CD14-positive monocyte (primary cell): ENCODE results near the gene GRIN2A. TPM values are rescaled to one million over a fixed set of nuclear protein-coding genes. Genes with fewer than 3 reads are reported as not detected.

Experiments used
- DNase-seq, 3 donors: peaks; one replicate each; pipeline ENCODE4 v3.0.0-alpha.2; 2011 to 2022
- H2AFZ ChIP-seq: 2 replicates; pipeline ENCODE4 v1.6.0; 2012; ENCODE audit warnings: mild to moderate bottlenecking, low read depth, low read length, inconsistent platforms; ENCODE audit not compliant: insufficient read depth, poor library complexity, severe bottlenecking
- H3K27ac ChIP-seq, 2 donors: 1 replicate in 1 of 2; 2 replicates in 1 of 2; pipeline ENCODE4 v1.5.1; 2012 to 2013; ENCODE audit warnings: low read length in 2 of 2, control low read depth in 1 of 2, inconsistent platforms in 1 of 2, low read depth in 1 of 2, mild to moderate bottlenecking in 1 of 2
- H3K27me3 ChIP-seq, 2 donors: one replicate each; pipeline versions ENCODE4 v1.6.0 to v1.6.1; 2011 to 2013; ENCODE audit warnings: low read length in 2 of 2; ENCODE audit not compliant: control insufficient read depth in 2 of 2, insufficient read depth in 2 of 2
- H3K36me3 ChIP-seq, 2 donors: replicated peaks in 1 of 2; 1 replicate in 1 of 2; 2 replicates in 1 of 2; pipeline versions ENCODE4 v1.5.1 to v1.6.1; 2012 to 2013; ENCODE audit warnings: low read length in 2 of 2, control low read depth in 1 of 2, inconsistent platforms in 1 of 2, mild to moderate bottlenecking in 1 of 2; ENCODE audit not compliant: insufficient read depth in 2 of 2, control insufficient read depth in 1 of 2
- H3K4me1 ChIP-seq, 2 donors: 1 replicate in 1 of 2; 2 replicates in 1 of 2; pipeline versions ENCODE4 v1.5.1 to v1.6.1; 2012 to 2013; ENCODE audit warnings: low read length in 2 of 2, control low read depth in 1 of 2, inconsistent platforms in 1 of 2, mild to moderate bottlenecking in 1 of 2, moderate library complexity in 1 of 2; ENCODE audit not compliant: insufficient read depth in 2 of 2, control insufficient read depth in 1 of 2
- H3K4me2 ChIP-seq: replicated peaks from 2 replicates; pipeline ENCODE3; 2012; ENCODE audit warnings: low read length, moderate library complexity, mild to moderate bottlenecking; ENCODE audit not compliant: poor library complexity, severe bottlenecking; ENCODE audit errors: extremely low read depth
- H3K4me3 ChIP-seq, 3 experiments: fragments of 200-600 bp in 1 of 3; sonication (generic) in 1 of 3; replicated peaks in 1 of 3; 1 replicate in 2 of 3; 2 replicates in 1 of 3; pipeline ENCODE4 v1.5.1; 2011 to 2013; ENCODE audit warnings: low read length in 3 of 3, mild to moderate bottlenecking in 3 of 3, control low read depth in 2 of 3, low read depth in 2 of 3, inconsistent platforms in 1 of 3, moderate library complexity in 1 of 3
- H3K79me2 ChIP-seq: 2 replicates; pipeline ENCODE4 v1.6.0; 2012; ENCODE audit warnings: mild to moderate bottlenecking, control low read depth, inconsistent platforms, low read length, moderate library complexity; ENCODE audit not compliant: insufficient read depth
- H3K9ac ChIP-seq: 2 replicates; pipeline ENCODE4 v1.6.0; 2017; ENCODE audit warnings: low read length, mild to moderate bottlenecking; ENCODE audit not compliant: insufficient read depth, poor library complexity, severe bottlenecking
- H3K9me3 ChIP-seq, 2 donors: replicated peaks in 1 of 2; 1 replicate in 1 of 2; 2 replicates in 1 of 2; pipeline versions ENCODE4 v1.5.1 to v1.6.1; 2012 to 2013; ENCODE audit warnings: low read length in 2 of 2, control low read depth in 1 of 2; ENCODE audit not compliant: control insufficient read depth in 1 of 2, insufficient read depth in 1 of 2
- H4K20me1 ChIP-seq: 2 replicates; pipeline ENCODE4 v1.6.0; 2012; ENCODE audit warnings: mild to moderate bottlenecking, low read length, control low read depth, moderate library complexity; ENCODE audit not compliant: insufficient read depth
- H3K27ac Mint-ChIP-seq, 7 donors: one replicate each; pipeline ENCODE4 v1.8.0; 2020; ENCODE audit warnings: mild to moderate bottlenecking in 7 of 7, mixed read lengths in 7 of 7, moderate library complexity in 6 of 7, inconsistent platforms in 2 of 7
- H3K27me3 Mint-ChIP-seq, 3 donors: one replicate each; pipeline ENCODE4 v1.8.0; 2021 to 2022; ENCODE audit warnings: low read depth in 3 of 3, mild to moderate bottlenecking in 3 of 3, mixed read lengths in 3 of 3, moderate library complexity in 3 of 3, inconsistent platforms in 1 of 3
- H3K36me3 Mint-ChIP-seq, 2 donors: one replicate each; pipeline ENCODE4 v1.8.0; 2020; ENCODE audit warnings: mixed read lengths in 2 of 2, inconsistent platforms in 1 of 2, mild to moderate bottlenecking in 1 of 2
- H3K4me1 Mint-ChIP-seq: one replicate; pipeline ENCODE4 v1.8.0; 2020; ENCODE audit warnings: mild to moderate bottlenecking, mixed read lengths
- H3K4me3 Mint-ChIP-seq, 2 donors: one replicate each; pipeline ENCODE4 v1.8.0; 2020; ENCODE audit warnings: mild to moderate bottlenecking in 2 of 2, mixed read lengths in 2 of 2, moderate library complexity in 1 of 2
- H3K9me3 Mint-ChIP-seq, 7 donors: one replicate each; pipeline ENCODE4 v1.8.0; 2020 to 2022; ENCODE audit warnings: mixed read lengths in 7 of 7, mild to moderate bottlenecking in 6 of 7, moderate library complexity in 6 of 7, inconsistent platforms in 2 of 7
- WGBS: methylation state at CpG from one replicate; pipeline ENCODE4 v1.1.5; 2013; ENCODE audit warnings: missing lambda C conversion rate; ENCODE audit not compliant: insufficient coverage; 5-methylcytosine and 5-hydroxymethylcytosine counted together
- intact Hi-C, 2 donors: fragments of 100-400 bp; cut with micrococcal nuclease; formaldehyde crosslinking; loops; one replicate each; pipeline versions ENCODE4 v1.15.0 to v1.15.1; 2023
- polyA plus RNA-seq, 3 donors: library from polyadenylated mRNA; depleted of rRNA in 1 of 3; unstranded in 2 of 3; stranded (reverse) in 1 of 3; fragments of 300-500 nt in 2 of 3; fragments of >200 nt in 1 of 3; fragmentation: Illumina TruSeq in 2 of 3; gene quantifications; 1 replicate in 2 of 3; 2 replicates in 1 of 3; pipeline ENCODE4 v1.2.3, GENCODE V29; 2012 to 2021
- TF ChIP-seq, protein P1 (sequence below): fragments of 200-600 bp; IDR thresholded peaks from one replicate; pipeline ENCODE4 v1.8.0; 2022; ENCODE audit warnings: antibody characterized with exemption, mild to moderate bottlenecking

Gene GRIN2A
- polyA plus RNA-seq, 3 donors = not detected

DNA sequence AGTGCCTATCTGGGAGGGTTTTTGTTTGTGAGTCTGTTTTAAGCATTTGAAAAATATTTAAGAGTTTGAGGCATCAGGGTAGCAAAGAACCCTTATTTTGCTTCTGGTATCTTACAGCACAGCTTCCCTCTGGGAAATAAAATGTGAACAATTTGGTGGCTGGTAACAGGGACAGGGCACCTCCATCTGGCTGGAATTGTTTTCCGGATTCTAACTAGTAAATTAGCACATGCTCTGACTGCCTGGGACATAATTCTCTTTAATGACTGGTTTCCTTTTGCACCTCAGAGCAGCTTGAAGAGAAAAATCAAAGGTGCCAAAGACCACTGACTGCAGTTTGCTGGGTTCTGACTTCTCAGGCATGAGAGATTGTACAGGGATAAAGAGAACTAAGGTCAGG is 469.1 kb downstream of the GRIN2A start:
- H3K9ac ChIP-seq = no peak overlapping the region
- no peak overlapping the region for H2AFZ ChIP-seq
- no peaks in the 10 kb centered on the region for H3K27me3 Mint-ChIP-seq
- no peaks in the 10 kb centered on the region for H4K20me1 ChIP-seq
- H3K4me1 ChIP-seq = no peaks in the 10 kb centered on the region
- H3K36me3 ChIP-seq = no peaks in the 10 kb centered on the region
- no peak overlapping the region for H3K4me3 ChIP-seq
- no peaks in the 10 kb centered on the region for H3K4me1 Mint-ChIP-seq
- peaks cover 0 to 3% (median 2%) of the 10 kb centered on the region in 7 donors for H3K9me3 Mint-ChIP-seq
- WGBS = 46% methylated on average over 1 of the region's 1 CpG
- TF ChIP-seq, protein P1, sequence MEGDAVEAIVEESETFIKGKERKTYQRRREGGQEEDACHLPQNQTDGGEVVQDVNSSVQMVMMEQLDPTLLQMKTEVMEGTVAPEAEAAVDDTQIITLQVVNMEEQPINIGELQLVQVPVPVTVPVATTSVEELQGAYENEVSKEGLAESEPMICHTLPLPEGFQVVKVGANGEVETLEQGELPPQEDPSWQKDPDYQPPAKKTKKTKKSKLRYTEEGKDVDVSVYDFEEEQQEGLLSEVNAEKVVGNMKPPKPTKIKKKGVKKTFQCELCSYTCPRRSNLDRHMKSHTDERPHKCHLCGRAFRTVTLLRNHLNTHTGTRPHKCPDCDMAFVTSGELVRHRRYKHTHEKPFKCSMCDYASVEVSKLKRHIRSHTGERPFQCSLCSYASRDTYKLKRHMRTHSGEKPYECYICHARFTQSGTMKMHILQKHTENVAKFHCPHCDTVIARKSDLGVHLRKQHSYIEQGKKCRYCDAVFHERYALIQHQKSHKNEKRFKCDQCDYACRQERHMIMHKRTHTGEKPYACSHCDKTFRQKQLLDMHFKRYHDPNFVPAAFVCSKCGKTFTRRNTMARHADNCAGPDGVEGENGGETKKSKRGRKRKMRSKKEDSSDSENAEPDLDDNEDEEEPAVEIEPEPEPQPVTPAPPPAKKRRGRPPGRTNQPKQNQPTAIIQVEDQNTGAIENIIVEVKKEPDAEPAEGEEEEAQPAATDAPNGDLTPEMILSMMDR = no peak
- no peak overlapping the region for H3K4me2 ChIP-seq
- H3K27me3 ChIP-seq = no peaks in the 10 kb centered on the region
- no peak overlapping the region for H3K27ac ChIP-seq
- no peak for DNase-seq
- intact Hi-C loops = no loop called here
- H3K36me3 Mint-ChIP-seq = no peaks in the 10 kb centered on the region
- no peaks in the 10 kb centered on the region for H3K9me3 ChIP-seq
- H3K4me3 Mint-ChIP-seq = no peak overlapping the region
- H3K27ac Mint-ChIP-seq = no peak overlapping the region
- no peaks in the 10 kb centered on the region for H3K79me2 ChIP-seq

DNA sequence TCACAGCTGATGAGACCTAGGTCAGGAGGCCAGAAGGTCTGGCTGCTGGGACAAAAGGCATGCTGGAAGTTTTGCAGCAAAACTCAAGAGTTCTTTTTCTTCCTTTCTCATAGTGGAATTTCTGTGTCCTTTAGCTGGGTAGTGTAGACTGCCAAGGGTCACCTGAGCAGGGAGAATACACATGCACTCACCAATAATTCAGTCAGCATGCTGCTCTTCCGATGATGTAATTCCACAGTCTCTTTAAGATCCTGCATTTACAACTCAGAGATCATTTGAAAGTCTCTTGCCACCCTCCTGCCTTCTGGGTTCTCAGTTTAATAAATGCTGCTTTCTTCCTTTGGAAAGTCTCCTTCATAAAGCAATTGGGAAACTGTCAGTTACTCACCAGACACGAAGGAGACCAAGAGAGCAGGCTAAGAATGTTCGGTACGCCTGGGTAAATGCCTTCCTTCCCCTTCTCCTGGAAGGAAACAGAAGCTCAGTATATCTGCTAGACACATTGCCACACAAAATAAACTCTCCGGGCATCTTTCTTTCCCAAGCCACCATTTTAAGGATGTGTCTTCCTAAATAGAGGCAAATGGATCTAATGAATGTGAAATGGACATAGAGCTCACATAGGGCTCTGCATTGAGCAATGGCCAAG is 473.1 kb downstream of the GRIN2A start:
- Mint-ChIP-seq H3K9me3 (peaks cover 0 to 6% (median 2%) of the 10 kb centered on the region in 7 donors), H3K4me1 (no peaks in the 10 kb centered on the region), H3K36me3 (no peaks in the 10 kb centered on the region), H3K4me3 (no peak overlapping the region), H3K27me3 (no peaks in the 10 kb centered on the region), H3K27ac (no peak overlapping the region)
- Histone ChIP-seq H3K79me2 (no peaks in the 10 kb centered on the region), H3K4me3 (no peak overlapping the region), H3K9ac (no peak overlapping the region), H3K36me3 (no peaks in the 10 kb centered on the region), H3K4me1 (no peaks in the 10 kb centered on the region), H3K27ac (no peak overlapping the region), H4K20me1 (no peaks in the 10 kb centered on the region), H3K9me3 (no peaks in the 10 kb centered on the region), H3K27me3 (no peaks in the 10 kb centered on the region), H3K4me2 (no peak overlapping the region), H2AFZ (no peak overlapping the region)
- 33% methylated on average over 4 of the region's 5 CpGs for WGBS
- TF ChIP-seq, protein P1 = no peak
- intact Hi-C loops = no loop called here
- DNase-seq = no peak
